Tibial nerve (tissue), 4 donors: ENCODE data around the gene B4GALNT1. TPM values are rescaled to one million over a fixed set of nuclear protein-coding genes. Genes with fewer than 3 reads are reported as not detected.
"Not testable (repeated sequence)": the region's sequence is repeated elsewhere in the genome, so short reads cannot be mapped to it uniquely, and the experiment has no call there.

ENCODE experiments used
- DNase-seq, 2 donors: peaks; one replicate each; pipeline ENCODE4 v3.0.0-alpha.2; 2019; ENCODE audit warnings: low spot score in 2 of 2
- H3K27ac ChIP-seq, 4 donors: fragments of 200-600 bp; sonication (generic) in 3 of 4; one replicate each; pipeline ENCODE4 v1.5.1; 2017 to 2019; ENCODE audit warnings: mild to moderate bottlenecking in 1 of 4
- H3K27me3 ChIP-seq, 2 donors: fragments of 200-600 bp; sonication (generic) in 1 of 2; one replicate each; pipeline versions ENCODE4 v1.5.1 to v1.6.0; 2017 to 2019
- H3K36me3 ChIP-seq, 3 donors: fragments of 200-600 bp; sonication (generic); one replicate each; pipeline ENCODE4 v1.5.1; 2018 to 2019
- H3K4me1 ChIP-seq, 4 donors: fragments of 200-600 bp; sonication (generic) in 3 of 4; one replicate each; pipeline ENCODE4 v1.5.1; 2017 to 2019
- H3K4me3 ChIP-seq, 4 donors: fragments of 200-600 bp; sonication (generic) in 3 of 4; one replicate each; pipeline ENCODE4 v1.5.1; 2017 to 2019; ENCODE audit warnings: mild to moderate bottlenecking in 1 of 4, moderate library complexity in 1 of 4
- H3K9me3 ChIP-seq, 4 donors: fragments of 200-600 bp; sonication (generic) in 3 of 4; one replicate each; pipeline ENCODE4 v1.5.1; 2017 to 2019
- CTCF ChIP-seq, 5 experiments: fragments of 200-600 bp in 3 of 5; fragments of 450-650 bp in 2 of 5; sonication (generic) in 3 of 5; IDR thresholded peaks; one replicate each; pipeline ENCODE4 v1.5.1; 2016 to 2019; ENCODE audit warnings: antibody characterized with exemption in 5 of 5, mild to moderate bottlenecking in 3 of 5, moderate library complexity in 2 of 5
- EP300 ChIP-seq, 2 donors: sonication (generic); formaldehyde crosslinking; IDR thresholded peaks; one replicate each; pipeline ENCODE4 v1.6.1; 2017; ENCODE audit warnings: antibody characterized with exemption in 2 of 2, mild to moderate bottlenecking in 1 of 2
- POLR2A ChIP-seq, 2 donors: fragments of 450-650 bp; IDR thresholded peaks; one replicate each; pipeline ENCODE4 v1.6.1; 2017; ENCODE audit warnings: antibody characterized with exemption in 2 of 2, mild to moderate bottlenecking in 2 of 2, moderate library complexity in 2 of 2
- WGBS, 2 donors: methylation state at CpG; one replicate each; pipeline ENCODE4 v1.1.5; 2018; 5-methylcytosine and 5-hydroxymethylcytosine counted together
- total RNA-seq, 4 donors: library from RNA; depleted of rRNA; stranded (reverse); fragments of >200 nt; gene quantifications; one replicate each; pipeline ENCODE4 v1.1.0, GENCODE V29; 2016

The B4GALNT1 gene
- total RNA-seq, 4 donors from 2014 or later: 14.5 to 43.8 (median 16.8) TPM

- Histone ChIP-seq H3K9me3 (no peaks in the 10 kb centered on the region), H3K27me3 (no peaks in the 10 kb centered on the region), H3K4me3 (no peak overlapping the region), H3K27ac (no peak overlapping the region), H3K36me3 (no peaks in the 10 kb centered on the region), H3K4me1 (peaks cover 0 to 11% (median 0%) of the 10 kb centered on the region in 4 donors)
- 76 to 89% methylated on average over 6 to 8 of the region's 23 CpGs for WGBS, 2 donors
- no peak for DNase-seq
- TF ChIP-seq POLR2A (IDR thresholded peaks at IDR 0.05): no peak
- TF ChIP-seq CTCF (IDR thresholded peaks at IDR 0.05): no peak
- no peak for TF ChIP-seq EP300 (IDR thresholded peaks at IDR 0.05)
Observed at GRCh38 chr12:57655541-57656240, 22.7 kb upstream of the B4GALNT1 start.

- Histone ChIP-seq H3K9me3 (no peaks in the 10 kb centered on the region), H3K27ac (no peak overlapping the region), H3K4me1 (peaks cover 0 to 11% (median 0%) of the 10 kb centered on the region in 4 donors), H3K27me3 (no peaks in the 10 kb centered on the region), H3K4me3 (no peak overlapping the region), H3K36me3 (no peaks in the 10 kb centered on the region)
- DNase-seq: no peak
- TF ChIP-seq EP300 (IDR thresholded peaks at IDR 0.05) (no peak), CTCF (IDR thresholded peaks at IDR 0.05) (no peak), POLR2A (IDR thresholded peaks at IDR 0.05) (no peak)
- WGBS, 2 donors: 60 to 65% methylated on average over 3 of the region's 3 CpGs
Observed at GRCh38 chr12:57654042-57654441, 21.0 kb upstream of the B4GALNT1 start.

- H3K4me3 ChIP-seq, H3K27me3 ChIP-seq, H3K4me1 ChIP-seq, DNase-seq, H3K9me3 ChIP-seq, H3K36me3 ChIP-seq, H3K27ac ChIP-seq: not testable (repeated sequence)
- WGBS, 2 donors: 96 to 99% methylated on average over 6 to 8 of the region's 15 CpGs
Observed at GRCh38 chr12:57646659-57647049, 13.7 kb upstream of the B4GALNT1 start.

- not testable (repeated sequence) for H3K27me3 ChIP-seq, H3K4me3 ChIP-seq, DNase-seq, H3K36me3 ChIP-seq, H3K9me3 ChIP-seq, H3K27ac ChIP-seq, H3K4me1 ChIP-seq
- 74 to 75% methylated on average over 13 of the region's 13 CpGs for WGBS, 2 donors
Observed at GRCh38 chr12:57645990-57646658, 13.1 kb upstream of the B4GALNT1 start.

- peaks cover 0 to 10% (median 0%) of the 10 kb centered on the region in 4 donors for H3K9me3 ChIP-seq
- no peaks in the 10 kb centered on the region for H3K36me3 ChIP-seq
- 53 to 57% methylated on average over 5 of the region's 5 CpGs for WGBS, 2 donors
- H3K27ac ChIP-seq: no peak overlapping the region
- H3K4me3 ChIP-seq: no peak overlapping the region
- no peak for TF ChIP-seq EP300 (IDR thresholded peaks at IDR 0.05)
- no peak for TF ChIP-seq CTCF (IDR thresholded peaks at IDR 0.05)
- TF ChIP-seq POLR2A (IDR thresholded peaks at IDR 0.05): no peak
- DNase-seq: no peak
- H3K4me1 ChIP-seq: no peaks in the 10 kb centered on the region
- H3K27me3 ChIP-seq: no peaks in the 10 kb centered on the region
Observed at GRCh38 chr12:57641699-57642442, 8.9 kb upstream of the B4GALNT1 start.
